Measurements from ENCODE around the gene PTAR1.

DNA sequence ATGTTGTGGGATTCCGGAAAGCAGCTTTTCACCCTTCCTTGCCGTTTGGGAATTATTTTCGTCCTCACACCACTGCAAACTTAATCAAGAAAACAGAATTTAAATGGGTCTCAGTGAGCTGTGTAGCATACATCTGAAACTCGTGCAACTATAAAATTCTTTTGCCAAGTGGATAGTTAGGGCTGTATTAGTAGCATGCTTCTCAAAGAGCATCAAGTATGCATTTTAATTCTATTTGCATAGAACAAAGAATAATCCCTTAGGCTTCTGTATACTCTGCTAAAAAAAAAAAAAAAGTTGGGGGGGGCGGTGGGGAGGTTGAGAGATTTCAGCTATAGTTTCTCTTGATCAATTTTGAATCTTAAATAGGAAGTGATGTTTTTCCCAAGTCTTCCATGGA, 75.9 kb downstream of the PTAR1 start:
- TF ChIP-seq, protein P1, sequence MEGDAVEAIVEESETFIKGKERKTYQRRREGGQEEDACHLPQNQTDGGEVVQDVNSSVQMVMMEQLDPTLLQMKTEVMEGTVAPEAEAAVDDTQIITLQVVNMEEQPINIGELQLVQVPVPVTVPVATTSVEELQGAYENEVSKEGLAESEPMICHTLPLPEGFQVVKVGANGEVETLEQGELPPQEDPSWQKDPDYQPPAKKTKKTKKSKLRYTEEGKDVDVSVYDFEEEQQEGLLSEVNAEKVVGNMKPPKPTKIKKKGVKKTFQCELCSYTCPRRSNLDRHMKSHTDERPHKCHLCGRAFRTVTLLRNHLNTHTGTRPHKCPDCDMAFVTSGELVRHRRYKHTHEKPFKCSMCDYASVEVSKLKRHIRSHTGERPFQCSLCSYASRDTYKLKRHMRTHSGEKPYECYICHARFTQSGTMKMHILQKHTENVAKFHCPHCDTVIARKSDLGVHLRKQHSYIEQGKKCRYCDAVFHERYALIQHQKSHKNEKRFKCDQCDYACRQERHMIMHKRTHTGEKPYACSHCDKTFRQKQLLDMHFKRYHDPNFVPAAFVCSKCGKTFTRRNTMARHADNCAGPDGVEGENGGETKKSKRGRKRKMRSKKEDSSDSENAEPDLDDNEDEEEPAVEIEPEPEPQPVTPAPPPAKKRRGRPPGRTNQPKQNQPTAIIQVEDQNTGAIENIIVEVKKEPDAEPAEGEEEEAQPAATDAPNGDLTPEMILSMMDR (IDR thresholded peaks at IDR 0.05; ENCODE audit: insufficient read depth, low read length) = no peak
- TF ChIP-seq POLR2AphosphoS5 (IDR thresholded peaks at IDR 0.05; ENCODE audit: low read depth) = no peak
- TF ChIP-seq, protein P2, sequence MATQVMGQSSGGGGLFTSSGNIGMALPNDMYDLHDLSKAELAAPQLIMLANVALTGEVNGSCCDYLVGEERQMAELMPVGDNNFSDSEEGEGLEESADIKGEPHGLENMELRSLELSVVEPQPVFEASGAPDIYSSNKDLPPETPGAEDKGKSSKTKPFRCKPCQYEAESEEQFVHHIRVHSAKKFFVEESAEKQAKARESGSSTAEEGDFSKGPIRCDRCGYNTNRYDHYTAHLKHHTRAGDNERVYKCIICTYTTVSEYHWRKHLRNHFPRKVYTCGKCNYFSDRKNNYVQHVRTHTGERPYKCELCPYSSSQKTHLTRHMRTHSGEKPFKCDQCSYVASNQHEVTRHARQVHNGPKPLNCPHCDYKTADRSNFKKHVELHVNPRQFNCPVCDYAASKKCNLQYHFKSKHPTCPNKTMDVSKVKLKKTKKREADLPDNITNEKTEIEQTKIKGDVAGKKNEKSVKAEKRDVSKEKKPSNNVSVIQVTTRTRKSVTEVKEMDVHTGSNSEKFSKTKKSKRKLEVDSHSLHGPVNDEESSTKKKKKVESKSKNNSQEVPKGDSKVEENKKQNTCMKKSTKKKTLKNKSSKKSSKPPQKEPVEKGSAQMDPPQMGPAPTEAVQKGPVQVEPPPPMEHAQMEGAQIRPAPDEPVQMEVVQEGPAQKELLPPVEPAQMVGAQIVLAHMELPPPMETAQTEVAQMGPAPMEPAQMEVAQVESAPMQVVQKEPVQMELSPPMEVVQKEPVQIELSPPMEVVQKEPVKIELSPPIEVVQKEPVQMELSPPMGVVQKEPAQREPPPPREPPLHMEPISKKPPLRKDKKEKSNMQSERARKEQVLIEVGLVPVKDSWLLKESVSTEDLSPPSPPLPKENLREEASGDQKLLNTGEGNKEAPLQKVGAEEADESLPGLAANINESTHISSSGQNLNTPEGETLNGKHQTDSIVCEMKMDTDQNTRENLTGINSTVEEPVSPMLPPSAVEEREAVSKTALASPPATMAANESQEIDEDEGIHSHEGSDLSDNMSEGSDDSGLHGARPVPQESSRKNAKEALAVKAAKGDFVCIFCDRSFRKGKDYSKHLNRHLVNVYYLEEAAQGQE (IDR thresholded peaks at IDR 0.05; ENCODE audit: insufficient replicate concordance, low read depth) = no peak
- no peak for TF ChIP-seq SPI1 (IDR thresholded peaks at IDR 0.05; ENCODE audit: borderline replicate concordance, low read depth)
- TF ChIP-seq GABPA (IDR thresholded peaks at IDR 0.05; ENCODE audit: low read depth) = no peak
